CD4-positive, alpha-beta T cell (primary cell): ENCODE measurements around the gene TWF2. TPM values are rescaled to one million over a fixed set of nuclear protein-coding genes. Genes with fewer than 3 reads are reported as not detected.

Source experiments
- ATAC-seq: fragments of 200-7000 bp; cut with Tn5 transposase; one replicate; pipeline ENCODE4 v1.10.0; 2022; ENCODE audit warnings: mild to moderate bottlenecking; ENCODE audit not compliant: poor library complexity
- CTCF ChIA-PET: fragments of 350-600 bp; sonication (Branson Sonifier 250); formaldehyde crosslinking; loops from one replicate; lab custom pipeline; 2021; ENCODE audit warnings: antibody characterized with exemption, inconsistent platforms; lab: Charles Lee
- POLR2A ChIA-PET: fragments of 350-600 bp; sonication (Branson Sonifier 250); formaldehyde crosslinking; loops from one replicate; lab custom pipeline; 2021; ENCODE audit warnings: antibody characterized with exemption, inconsistent platforms; lab: Charles Lee
- DNase-seq, 14 experiments: peaks; one replicate each; pipeline ENCODE4 v3.0.0-alpha.2; 2013 to 2020; ENCODE audit warnings: mixed read lengths in 2 of 14
- H3K27ac ChIP-seq, 2 donors: one replicate each; pipeline versions ENCODE4 v1.5.1 to v1.7.0; 2013; ENCODE audit warnings: low read length in 2 of 2, low read depth in 1 of 2, mild to moderate bottlenecking in 1 of 2
- H3K27me3 ChIP-seq, 2 experiments: 1 replicate in 1 of 2; 2 replicates in 1 of 2; pipeline versions ENCODE4 v1.6.1 to v1.7.0; 2013; ENCODE audit warnings: low read length in 2 of 2, control low read depth in 1 of 2, mild to moderate bottlenecking in 1 of 2, moderate library complexity in 1 of 2; ENCODE audit not compliant: insufficient read depth in 2 of 2, control insufficient read depth in 1 of 2
- H3K36me3 ChIP-seq: one replicate; pipeline ENCODE4 v1.6.1; 2013; ENCODE audit warnings: low read length, control low read depth; ENCODE audit not compliant: insufficient read depth
- H3K4me1 ChIP-seq: one replicate; pipeline ENCODE4 v1.6.1; 2013; ENCODE audit warnings: low read length, control low read depth; ENCODE audit not compliant: insufficient read depth
- H3K4me3 ChIP-seq: one replicate; pipeline ENCODE4 v1.5.1; 2013; ENCODE audit warnings: mild to moderate bottlenecking, low read length, moderate library complexity
- H3K9me3 ChIP-seq, 2 experiments: 1 replicate in 1 of 2; 2 replicates in 1 of 2; pipeline versions ENCODE4 v1.6.1 to v1.7.0; 2013; ENCODE audit warnings: low read length in 2 of 2, mild to moderate bottlenecking in 2 of 2, control low read depth in 1 of 2, moderate library complexity in 1 of 2; ENCODE audit not compliant: control insufficient read depth in 1 of 2, insufficient read depth in 1 of 2
- H3K27ac Mint-ChIP-seq: one replicate; pipeline ENCODE4 v1.8.0; 2020; ENCODE audit warnings: mixed read lengths
- H3K27me3 Mint-ChIP-seq: one replicate; pipeline ENCODE4 v1.8.0; 2021; ENCODE audit warnings: mixed read lengths
- H3K36me3 Mint-ChIP-seq: one replicate; pipeline ENCODE4 v1.8.0; 2021; ENCODE audit warnings: low read depth, mixed read lengths
- H3K4me1 Mint-ChIP-seq: one replicate; pipeline ENCODE4 v1.8.0; 2021; ENCODE audit warnings: low read depth, mixed read lengths
- H3K4me3 Mint-ChIP-seq: one replicate; pipeline ENCODE4 v1.8.0; 2020; ENCODE audit warnings: mild to moderate bottlenecking, mixed read lengths
- H3K9me3 Mint-ChIP-seq: one replicate; pipeline ENCODE4 v1.8.0; 2020; ENCODE audit warnings: mixed read lengths
- CTCF ChIP-seq: fragments of 200-600 bp; IDR thresholded peaks from one replicate; pipeline ENCODE4 v1.8.0; 2022; ENCODE audit warnings: antibody characterized with exemption, mild to moderate bottlenecking
- intact Hi-C, 2 experiments: fragments of 100-400 bp; cut with DNase I in 1 of 2; cut with micrococcal nuclease in 1 of 2; formaldehyde crosslinking; loops; one replicate each; pipeline versions ENCODE4 v1.15.1 to v1.9.0; 2023 to 2025; cut with DNase I, micrococcal nuclease
- total RNA-seq, 174 experiments: library from RNA in 2 of 174; stranded (reverse) in 2 of 174; gene quantifications; one replicate each; pipeline ENCODE4 v1.2.3 and lab custom pipeline; 2021 to 2026

Gene TWF2
- total RNA-seq, 2 experiments from 2014 or later: 17.4 to 21.7 TPM

GRCh38 chr3:52270252-52270754 lies 31.3 kb upstream of the TWF2 start:
- CTCF ChIA-PET: interaction anchor here (0.9 to 4.0 kb wide), 10 partner anchors 8 to 69 kb away, joined by 3 to 27 read pairs (median 5); partner anchors contain the start of gene WDR82
- H3K27me3 ChIP-seq: no peaks in the 10 kb centered on the region
- H3K4me3 ChIP-seq: peak overlapping the region; percentile 44
- H3K9me3 Mint-ChIP-seq: no peaks in the 10 kb centered on the region
- no peak for ATAC-seq
- peak overlapping the region; percentile 70 to 75 for H3K27ac ChIP-seq
- no peak for TF ChIP-seq CTCF
- intact Hi-C loops: loop anchor here (2.0 to 10.0 kb wide), 3 partner anchors 14 to 64 kb away; partner anchors contain the start of gene TWF2 (in 1 of the 2)
- H3K27me3 Mint-ChIP-seq: no peaks in the 10 kb centered on the region
- H3K4me3 Mint-ChIP-seq: peak overlapping the region; percentile 87
- peaks cover 94% of the 10 kb centered on the region for H3K36me3 Mint-ChIP-seq
- DNase-seq: no peak
- H3K27ac Mint-ChIP-seq: peak overlapping the region; percentile 92
- POLR2A ChIA-PET: interaction anchor here (0.7 to 5.9 kb wide), 12 partner anchors 9 to 69 kb away, joined by 4 to 131 read pairs (median 8); partner anchors contain the start of genes GLYCTK, PPM1M and TWF2
- H3K4me1 Mint-ChIP-seq: peaks cover 91% of the 10 kb centered on the region
- no peaks in the 10 kb centered on the region for H3K9me3 ChIP-seq
- peaks cover 71% of the 10 kb centered on the region for H3K36me3 ChIP-seq
- peaks cover 67% of the 10 kb centered on the region for H3K4me1 ChIP-seq

- H3K27ac Mint-ChIP-seq: peak overlapping the region; percentile 92
- ChIA-PET CTCF (interaction anchor here (1.4 to 2.3 kb wide), 3 partner anchors 9 to 13 kb away, joined by 3 to 7 read pairs (median 5); partner anchors contain the start of gene WDR82), POLR2A (interaction anchor here (2.0 to 5.9 kb wide), 3 partner anchors 14 to 32 kb away, joined by 8 to 131 read pairs (median 28); partner anchors contain the start of genes PPM1M and TWF2)
- no peak for ATAC-seq
- H3K4me1 ChIP-seq: peaks cover 65% of the 10 kb centered on the region
- intact Hi-C loops: loop anchor here (2.0 to 10.0 kb wide), 3 partner anchors 13 to 65 kb away; partner anchors contain the start of gene TWF2 (in 1 of the 2)
- no peak for TF ChIP-seq CTCF
- peaks cover 96% of the 10 kb centered on the region for H3K36me3 Mint-ChIP-seq
- H3K9me3 ChIP-seq: no peaks in the 10 kb centered on the region
- no peak overlapping the region for H3K4me3 ChIP-seq
- no peak for DNase-seq
- peaks cover 75% of the 10 kb centered on the region for H3K36me3 ChIP-seq
- no peaks in the 10 kb centered on the region for H3K27me3 Mint-ChIP-seq
- H3K27me3 ChIP-seq: no peaks in the 10 kb centered on the region
- H3K27ac ChIP-seq: peak overlapping the region; percentile 70 to 75
- H3K9me3 Mint-ChIP-seq: no peaks in the 10 kb centered on the region
- peak overlapping the region; percentile 87 for H3K4me3 Mint-ChIP-seq
- peaks cover 93% of the 10 kb centered on the region for H3K4me1 Mint-ChIP-seq
Measured at GRCh38 chr3:52269776-52270175, 30.8 kb upstream of the TWF2 start.

GRCh38 chr3:52268036-52268435 lies 29.1 kb upstream of the TWF2 start:
- H3K4me1 Mint-ChIP-seq: peaks cover 94% of the 10 kb centered on the region
- peaks cover 97% of the 10 kb centered on the region for H3K36me3 Mint-ChIP-seq
- intact Hi-C loops: loop anchor here in 1 of 2 experiments (1.0 kb wide), 1 partner anchor 10 kb away; the partner anchor contains the start of gene WDR82
- POLR2A ChIA-PET: interaction anchor here (0.7 to 5.9 kb wide), 6 partner anchors 9 to 25 kb away, joined by 3 to 131 read pairs (median 6); partner anchors contain the start of gene PPM1M
- H3K9me3 ChIP-seq: no peaks in the 10 kb centered on the region
- no peaks in the 10 kb centered on the region for H3K9me3 Mint-ChIP-seq
- TF ChIP-seq CTCF: no peak
- H3K4me3 Mint-ChIP-seq: peak overlapping the region; percentile 80
- CTCF ChIA-PET: interaction anchor here (0.7 to 1.1 kb wide), 5 partner anchors 10 to 145 kb away, joined by 3 to 5 read pairs (median 4); partner anchors contain the start of gene WDR82
- no peaks in the 10 kb centered on the region for H3K27me3 ChIP-seq
- no peaks in the 10 kb centered on the region for H3K27me3 Mint-ChIP-seq
- ATAC-seq: peak; percentile 64
- peak overlapping the region; percentile 92 for H3K27ac Mint-ChIP-seq
- H3K4me3 ChIP-seq: no peak overlapping the region
- H3K36me3 ChIP-seq: peaks cover 82% of the 10 kb centered on the region
- peak overlapping the region; percentile 61 to 66 for H3K27ac ChIP-seq
- peak in 11 of 14 experiments; percentile 40 to 70 (median 60) for DNase-seq
- peaks cover 66% of the 10 kb centered on the region for H3K4me1 ChIP-seq
